IMR-90 (cell line): ENCODE measurements around the gene ADGRB3. TPM values are rescaled to one million over a fixed set of nuclear protein-coding genes. Genes with fewer than 3 reads are reported as not detected.

ENCODE experiments used
- ATAC-seq: fragments of 200-7000 bp; cut with Tn5 transposase; 2 replicates; pipeline ENCODE4 v1.9.1; 2020; ENCODE audit warnings: low read depth, mild to moderate bottlenecking, moderate library complexity
- BruUV-seq: library from RNA; stranded (reverse); fragments of 400-500 nt; replicated peaks from 2 replicates; lab custom pipeline; 2021; lab: Mats Ljungman, UMichigan
- CTCF ChIA-PET: fragments of 300-600 bp; formaldehyde crosslinking; extraction: SDS; loops from one replicate; lab custom pipeline; 2021; ENCODE audit warnings: antibody characterized with exemption; lab: Yijun Ruan, JAX
- POLR2A ChIA-PET: fragments of 300-600 bp; sonication (Branson Sonifier 250); formaldehyde crosslinking; loops from one replicate; lab custom pipeline; 2022; ENCODE audit warnings: antibody characterized with exemption; ENCODE audit not compliant: unreplicated experiment; lab: Charles Lee
- DNase-seq: peaks from one replicate; pipeline ENCODE4 v3.0.0; 2013
- H2AFZ ChIP-seq: replicated peaks from 2 replicates; pipeline ENCODE3; 2013; ENCODE audit warnings: low read length, mild to moderate bottlenecking; ENCODE audit not compliant: poor library complexity
- H2AK5ac ChIP-seq: 2 replicates; pipeline ENCODE4 v1.6.1; 2013; ENCODE audit warnings: low read depth, low read length, inconsistent platforms
- H2AK9ac ChIP-seq: replicated peaks from 2 replicates; pipeline ENCODE3; 2013; ENCODE audit warnings: mild to moderate bottlenecking, low read depth, low read length, moderate library complexity; ENCODE audit not compliant: poor library complexity
- H2BK120ac ChIP-seq: 2 replicates; pipeline ENCODE4 v1.6.1; 2013; ENCODE audit warnings: low read depth, low read length, inconsistent platforms
- H2BK15ac ChIP-seq: 3 replicates; pipeline ENCODE4 v1.6.1; 2013; ENCODE audit warnings: low read depth, low read length, inconsistent platforms
- H2BK20ac ChIP-seq: 2 replicates; pipeline ENCODE4 v1.6.1; 2013; ENCODE audit warnings: low read depth, mild to moderate bottlenecking, inconsistent platforms, low read length, moderate library complexity
- H2BK5ac ChIP-seq: 2 replicates; pipeline ENCODE4 v1.6.1; 2013; ENCODE audit warnings: mild to moderate bottlenecking, low read depth, low read length, inconsistent platforms; ENCODE audit not compliant: poor library complexity, severe bottlenecking
- H3K14ac ChIP-seq: replicated peaks from 2 replicates; pipeline ENCODE4 v1.6.1; 2013; ENCODE audit warnings: low read depth, low read length, inconsistent platforms
- H3K18ac ChIP-seq: 2 replicates; pipeline ENCODE4 v1.6.1; 2013; ENCODE audit warnings: low read depth, low read length, control low read depth
- H3K23ac ChIP-seq: 2 replicates; pipeline ENCODE4 v1.6.1; 2013; ENCODE audit warnings: low read depth, low read length, inconsistent platforms
- H3K27ac ChIP-seq: 2 replicates; pipeline ENCODE4 v1.5.1; 2013; ENCODE audit warnings: mild to moderate bottlenecking, control low read depth, low read length; ENCODE audit not compliant: insufficient read depth
- H3K27me3 ChIP-seq: 2 replicates; pipeline ENCODE4 v1.6.1; 2013; ENCODE audit warnings: low read length; ENCODE audit not compliant: control insufficient read depth, insufficient read depth
- H3K36me3 ChIP-seq: 2 replicates; pipeline ENCODE4 v1.6.1; 2013; ENCODE audit warnings: low read length, mixed read lengths; ENCODE audit not compliant: control insufficient read depth, insufficient read depth
- H3K4ac ChIP-seq: 2 replicates; pipeline ENCODE4 v1.6.1; 2013; ENCODE audit warnings: low read depth, low read length, inconsistent platforms
- H3K4me1 ChIP-seq: 2 replicates; pipeline ENCODE4 v1.6.1; 2013; ENCODE audit warnings: low read length, mixed read lengths; ENCODE audit not compliant: control insufficient read depth, insufficient read depth
- H3K4me2 ChIP-seq: 2 replicates; pipeline ENCODE4 v1.6.1; 2013; ENCODE audit warnings: low read depth, mild to moderate bottlenecking, control low read depth, low read length, moderate library complexity
- H3K4me3 ChIP-seq: 2 replicates; pipeline ENCODE4 v1.5.1; 2013; ENCODE audit warnings: low read depth, mild to moderate bottlenecking, control low read depth, low read length, moderate library complexity; ENCODE audit not compliant: insufficient read depth
- H3K56ac ChIP-seq: 2 replicates; pipeline ENCODE4 v1.6.1; 2013; ENCODE audit warnings: low read length, inconsistent platforms; ENCODE audit not compliant: insufficient read depth; ENCODE audit errors: extremely low read depth
- H3K79me1 ChIP-seq, 2 experiments: 2 replicates each; pipeline ENCODE4 v1.6.1; 2013; ENCODE audit warnings: low read length in 2 of 2, inconsistent platforms in 1 of 2, low read depth in 1 of 2
- H3K9ac ChIP-seq: 2 replicates; pipeline ENCODE4 v1.6.1; 2013; ENCODE audit warnings: low read depth, low read length, control low read depth
- H3K9me1 ChIP-seq: 2 replicates; pipeline ENCODE4 v1.6.1; 2013; ENCODE audit warnings: low read length, inconsistent platforms; ENCODE audit not compliant: insufficient read depth
- H3K9me3 ChIP-seq: 2 replicates; pipeline ENCODE4 v1.6.1; 2013; ENCODE audit warnings: low read length; ENCODE audit not compliant: control insufficient read depth, insufficient read depth
- H4K20me1 ChIP-seq: 2 replicates; pipeline ENCODE4 v1.6.1; 2013; ENCODE audit warnings: low read length, inconsistent platforms; ENCODE audit not compliant: insufficient read depth
- H4K5ac ChIP-seq: 2 replicates; pipeline ENCODE4 v1.6.1; 2013; ENCODE audit warnings: mild to moderate bottlenecking, low read depth, low read length, control low read depth
- H4K8ac ChIP-seq, 2 experiments: 2 replicates each; pipeline ENCODE4 v1.6.1; 2013; ENCODE audit warnings: low read depth in 2 of 2, low read length in 2 of 2, control low read depth in 1 of 2, inconsistent platforms in 1 of 2
- H4K91ac ChIP-seq: 2 replicates; pipeline ENCODE4 v1.6.1; 2013; ENCODE audit warnings: low read depth, low read length, inconsistent platforms; ENCODE audit not compliant: insufficient read depth
- SMC3 ChIP-seq: fragments of 150-350 bp; IDR thresholded peaks from 2 replicates; pipeline ENCODE4 v1.6.1; 2016; ENCODE audit warnings: low read depth, mild to moderate bottlenecking, antibody characterized with exemption, low read length, moderate library complexity
- dilution Hi-C: fragments of 300-500 bp; cut with HindIII; formaldehyde crosslinking; loops from one replicate; pipeline ENCODE4 v1.14.3; 2018; ENCODE audit warnings: low sequenced_read_pairs; ENCODE audit not compliant: unreplicated experiment
- in situ Hi-C: fragments of 300-500 bp; cut with MboI; formaldehyde crosslinking; loops from 3 replicates; pipeline ENCODE4 v1.14.3; 2019; ENCODE audit warnings: low sequenced_read_pairs, inconsistent platforms, mixed read lengths
- intact Hi-C: fragments of 100-400 bp; cut with micrococcal nuclease; formaldehyde crosslinking; loops from 2 replicates; pipeline ENCODE4 v1.10.0; 2022
- polyA plus RNA-seq, 3 experiments: library from polyadenylated mRNA; depleted of rRNA; stranded (reverse); fragments of >200 nt; gene quantifications; 2 replicates each; pipeline ENCODE4 v1.2.3, GENCODE V29; 2012; ENCODE audit warnings: low replicate concordance in 1 of 3
- total RNA-seq: library from RNA; depleted of rRNA; stranded (reverse); fragments of >200 nt; gene quantifications from 2 replicates; pipeline ENCODE4 v1.2.3, GENCODE V29; 2012

The ADGRB3 gene
- total and polyA plus RNA-seq, 2 of the 4 experiments (the other 2 are of a cell fraction): not detected

DNA sequence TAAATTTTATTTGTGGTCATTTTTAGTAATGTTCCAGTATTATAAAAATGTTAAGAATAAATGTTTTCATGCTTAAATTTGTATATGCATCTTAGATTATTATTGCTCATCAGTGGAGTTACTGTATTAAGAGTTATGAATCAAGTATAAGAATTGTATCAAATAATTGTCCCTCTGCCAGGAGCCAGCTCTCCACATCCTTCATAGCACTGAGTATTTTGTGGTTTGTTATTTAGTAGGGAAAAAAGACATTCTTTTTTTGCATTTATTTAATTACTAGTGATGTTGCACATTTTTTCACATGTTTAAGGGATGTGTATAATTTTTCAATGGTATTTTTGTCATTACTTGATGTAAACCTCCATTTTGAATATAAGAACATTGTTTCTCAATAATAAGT lies 102.0 kb downstream of the ADGRB3 start:
- no TSS peak for BruUV-seq

More for the DNA sequence above, 102.0 kb downstream of the ADGRB3 start:
- POLR2A ChIA-PET: no interaction called here
- Histone ChIP-seq H2BK120ac (no peak overlapping the region), H2BK15ac (no peak overlapping the region), H3K4ac (no peak overlapping the region), H4K20me1 (no peaks in the 10 kb centered on the region), H2AK5ac (no peak overlapping the region), H2AK9ac (no peak overlapping the region), H3K18ac (no peak overlapping the region), H3K27ac (no peak overlapping the region), H3K9ac (no peak overlapping the region), H2BK5ac (no peak overlapping the region), H4K8ac (no peak overlapping the region), H3K79me1 (no peaks in the 10 kb centered on the region), H2AFZ (no peak overlapping the region), H2BK20ac (no peak overlapping the region), H4K91ac (no peak overlapping the region), H3K4me1 (no peaks in the 10 kb centered on the region), H4K5ac (no peak overlapping the region), H3K4me2 (no peak overlapping the region), H3K4me3 (no peak overlapping the region), H3K9me3 (no peaks in the 10 kb centered on the region), H3K14ac (no peak overlapping the region), H3K36me3 (no peaks in the 10 kb centered on the region), H3K27me3 (no peaks in the 10 kb centered on the region), H3K9me1 (no peaks in the 10 kb centered on the region), H3K56ac (no peak overlapping the region), H3K23ac (no peak overlapping the region)
- dilution Hi-C loops: no loop called here
- DNase-seq (no peak), ATAC-seq (no peak)
- no peak for TF ChIP-seq SMC3
- CTCF ChIA-PET: no interaction called here
- intact Hi-C loops: no loop called here
- in situ Hi-C loops: no loop called here
